GM18507 (cell line): ENCODE data around the gene MRPS16.

Source experiments
- DNase-seq: peaks from one replicate; pipeline ENCODE4 v3.0.0; 2011; ENCODE audit warnings: low read depth; ENCODE audit not compliant: insufficient read length; ENCODE audit errors: extremely low spot score
- FAIRE-seq: peaks from 2 replicates; lab custom pipeline; 2011; peaks lifted over from hg19 to GRCh38; lab: Jason Lieb, UNC

Gene MRPS16

DNA sequence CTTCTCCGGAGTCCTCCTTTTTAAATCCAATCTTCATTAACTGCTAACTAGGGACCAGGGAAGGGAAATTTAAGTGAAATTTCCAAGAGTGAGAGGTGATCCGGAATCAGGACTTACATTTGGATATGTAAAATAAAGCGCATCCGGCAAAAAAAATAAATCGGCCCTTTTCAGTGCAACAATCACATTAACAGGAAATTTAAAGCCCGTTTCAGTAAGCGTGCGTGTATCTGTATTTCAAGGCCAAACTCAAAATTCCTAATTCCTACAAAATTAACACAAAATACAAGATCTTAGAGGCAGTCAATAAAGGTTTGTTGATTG, 6.2 kb downstream of the MRPS16 start:
- DNase-seq (no peak), FAIRE-seq (no peak)

- FAIRE-seq (no peak), DNase-seq (no peak)
These were observed 7.5 kb downstream of the MRPS16 start for GRCh38 chr10:73244866-73245477.

DNA sequence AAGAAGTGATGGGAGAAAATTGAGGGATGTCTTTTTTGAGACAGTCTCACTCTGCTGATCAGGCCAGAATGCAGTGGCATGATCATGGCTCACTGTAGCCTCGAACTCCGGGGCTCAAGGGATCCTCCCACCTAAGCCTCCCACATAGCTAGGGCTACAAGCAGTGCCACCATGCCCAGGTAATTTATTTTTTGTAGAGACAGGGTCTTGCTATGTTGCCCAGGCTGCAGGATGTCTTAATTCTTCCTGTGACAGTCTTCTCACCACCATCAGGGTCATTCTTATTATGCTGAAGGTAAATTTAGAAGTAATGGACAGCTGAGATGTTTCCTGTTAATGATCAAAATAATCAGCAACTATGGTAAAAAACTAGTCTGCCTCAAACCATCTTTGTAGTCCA, 12.5 kb downstream of the MRPS16 start:
- FAIRE-seq (no peak), DNase-seq (no peak)

DNA sequence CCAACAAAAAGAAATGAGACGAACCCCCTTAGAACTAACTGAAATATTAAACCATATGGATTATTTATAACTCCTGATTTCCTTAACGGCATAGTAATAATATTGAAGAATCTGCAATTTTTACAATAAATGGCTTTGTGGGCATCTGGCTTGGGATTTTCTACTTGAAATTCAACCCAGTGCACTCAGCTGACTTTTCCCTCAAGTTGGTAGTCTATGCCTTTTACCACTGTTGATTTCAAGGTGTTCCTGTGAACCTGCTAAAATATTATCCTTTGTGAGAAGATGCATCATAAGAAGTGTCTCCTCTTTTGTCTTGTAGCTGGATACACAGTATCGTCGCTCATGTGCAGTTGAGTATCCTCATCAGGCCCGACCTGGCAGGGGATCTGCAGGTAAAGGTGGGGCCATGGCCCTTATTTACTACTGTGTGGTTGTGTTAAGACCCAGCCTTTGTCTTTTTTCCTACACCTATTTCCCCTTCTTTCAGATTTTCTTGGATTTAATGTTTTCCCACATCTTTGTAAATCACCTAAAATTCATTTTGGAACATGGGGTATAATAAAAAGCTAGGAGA, 13.4 kb downstream of the MRPS16 start:
- FAIRE-seq = no peak
- no peak for DNase-seq

DNA sequence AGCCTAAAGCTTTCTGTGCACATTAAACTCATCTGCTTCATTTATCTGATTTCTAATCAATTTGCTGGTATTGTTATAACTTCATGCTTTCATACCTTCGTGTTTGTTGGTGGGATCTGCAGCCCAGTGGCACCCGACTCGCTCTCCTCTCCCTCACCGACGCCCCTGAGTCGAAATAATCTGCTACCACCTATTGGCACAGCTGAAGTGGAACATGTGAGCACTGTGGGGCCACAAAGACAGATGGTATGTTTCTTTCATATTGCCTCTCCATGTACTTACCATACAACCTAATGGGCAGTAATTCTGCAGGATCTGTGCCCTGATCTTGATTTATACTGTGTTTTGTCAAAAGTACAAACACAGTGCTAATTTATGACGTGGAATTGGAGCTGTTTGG, 17.7 kb downstream of the MRPS16 start:
- DNase-seq (no peak), FAIRE-seq (no peak)

- DNase-seq (no peak), FAIRE-seq (no peak)
These were observed 18.6 kb downstream of the MRPS16 start for GRCh38 chr10:73233883-73234282.

- DNase-seq = no peak
- FAIRE-seq = no peak
These were observed 19.6 kb downstream of the MRPS16 start for GRCh38 chr10:73232887-73233286.

DNA sequence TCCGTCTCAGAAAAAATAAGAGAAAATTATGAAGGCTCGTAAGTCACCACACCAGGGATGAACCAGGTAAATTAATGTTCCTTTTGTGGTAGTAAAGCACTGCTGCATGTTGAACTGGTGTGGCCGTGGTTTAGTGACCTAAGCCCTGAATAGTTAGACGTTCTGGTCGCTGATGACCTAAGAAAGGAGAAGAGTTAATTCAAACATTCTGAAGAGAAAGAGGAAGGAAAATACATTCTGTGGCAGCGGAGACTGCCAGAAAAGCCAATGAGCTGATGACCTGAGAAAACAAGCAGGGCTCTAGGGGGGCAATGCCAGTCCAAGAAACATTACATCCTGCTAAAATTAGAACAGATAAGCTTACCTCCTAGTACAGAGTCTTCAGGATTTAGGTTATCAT, 22.9 kb downstream of the MRPS16 start:
- no peak for FAIRE-seq
- DNase-seq = no peak

GRCh38 chr10:73228247-73228646, 24.2 kb downstream of the MRPS16 start:
- no peak for DNase-seq
- FAIRE-seq = no peak

- DNase-seq (no peak), FAIRE-seq (no peak)
These were observed 25.8 kb downstream of the MRPS16 start for GRCh38 chr10:73226663-73227062.

- FAIRE-seq = no peak
- no peak for DNase-seq
These were observed 26.9 kb downstream of the MRPS16 start for GRCh38 chr10:73225518-73225917.

DNA sequence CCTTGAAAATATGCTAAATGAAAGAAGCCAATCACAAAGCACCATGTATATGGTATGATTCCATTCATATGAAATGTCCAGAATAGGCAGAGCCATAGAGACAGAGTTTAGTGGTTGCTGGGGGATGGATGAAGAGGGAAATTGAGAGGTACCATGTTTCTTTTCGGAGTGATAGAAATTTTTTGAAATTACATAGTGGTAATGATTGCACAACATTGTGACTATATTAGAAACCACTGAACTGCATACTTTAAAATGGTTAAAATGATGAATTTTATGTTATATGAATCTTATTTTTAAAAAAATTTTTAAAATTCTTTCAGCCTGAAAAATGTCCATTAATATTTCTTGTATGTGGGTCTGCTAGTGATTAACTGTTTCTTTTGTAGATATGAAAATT, 31.5 kb downstream of the MRPS16 start:
- no peak for FAIRE-seq
- DNase-seq = no peak

- DNase-seq = no peak
- FAIRE-seq = no peak
These were observed 33.1 kb downstream of the MRPS16 start for GRCh38 chr10:73219384-73219783.

- DNase-seq = no peak
- peak; percentile 60 for FAIRE-seq
These were observed 33.8 kb downstream of the MRPS16 start for GRCh38 chr10:73218431-73219191.

GRCh38 chr10:73217628-73218027, 34.8 kb downstream of the MRPS16 start:
- FAIRE-seq = no peak
- DNase-seq = no peak

- no peak for DNase-seq
- no peak for FAIRE-seq
These were observed 36.7 kb downstream of the MRPS16 start for GRCh38 chr10:73215749-73216148.

GRCh38 chr10:73211106-73211811, 41.2 kb downstream of the MRPS16 start:
- DNase-seq (no peak), FAIRE-seq (peak; percentile 59)

GRCh38 chr10:73210395-73211105, 41.9 kb downstream of the MRPS16 start:
- FAIRE-seq (no peak), DNase-seq (no peak)

DNA sequence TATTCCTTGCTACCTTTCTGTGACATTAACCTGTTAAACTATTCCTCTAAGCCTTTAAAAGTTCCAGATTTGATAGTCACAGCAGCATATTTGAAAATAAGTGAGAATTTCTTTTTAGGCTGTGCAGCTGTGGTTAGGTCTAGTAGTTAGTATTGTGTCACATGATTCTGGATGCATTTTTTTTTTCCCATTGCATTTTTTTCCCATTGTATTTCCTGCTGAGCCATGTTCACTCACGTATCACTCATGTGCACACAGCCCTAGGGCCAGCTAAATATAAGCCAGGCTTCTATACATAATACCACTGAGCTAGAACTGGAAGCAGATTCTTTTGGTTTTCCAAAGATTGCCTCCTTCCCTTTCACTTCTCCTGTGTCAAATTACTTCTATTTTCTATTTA, 42.7 kb downstream of the MRPS16 start:
- DNase-seq (no peak), FAIRE-seq (no peak)

DNA sequence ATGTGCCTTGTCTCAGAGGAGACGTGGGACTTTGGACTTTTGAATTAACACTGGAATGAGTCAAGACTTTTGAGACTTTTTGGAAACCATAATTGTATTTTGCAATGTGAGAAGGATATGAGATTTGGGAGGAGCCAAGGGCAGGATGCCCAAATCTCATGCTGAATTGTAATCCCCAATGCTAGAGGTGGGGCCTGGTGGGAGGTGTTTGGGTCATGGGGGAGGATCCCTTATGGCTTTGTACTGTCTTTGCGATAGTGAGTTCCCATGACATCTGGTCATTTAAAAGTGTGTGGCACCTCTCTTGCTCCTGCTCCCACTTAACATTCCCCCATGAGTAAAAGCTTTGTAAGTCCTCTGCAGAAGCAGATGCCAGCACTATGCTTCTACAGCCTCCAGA, 44.6 kb downstream of the MRPS16 start:
- FAIRE-seq = no peak
- DNase-seq = no peak
